SK-N-MC (cell line): ENCODE measurements around the gene SBNO2.

Experiments
- EZH2 ChIP-seq: fragments of 200-600 bp; sonication (generic); IDR thresholded peaks from one replicate; pipeline ENCODE4 v1.6.1; 2017; ENCODE audit warnings: antibody characterized with exemption
- FOXP2 ChIP-seq: optimal IDR thresholded peaks from 2 replicates; pipeline ENCODE3; 2011; ENCODE audit warnings: mild to moderate bottlenecking, moderate library complexity; ENCODE audit not compliant: insufficient read depth; ENCODE audit errors: extremely low read length, control extremely low read depth
- POLR2AphosphoS5 ChIP-seq: IDR thresholded peaks from 2 replicates; pipeline ENCODE4 v1.6.1; 2012; ENCODE audit warnings: mild to moderate bottlenecking, low read depth, low read length, borderline replicate concordance

DNA sequence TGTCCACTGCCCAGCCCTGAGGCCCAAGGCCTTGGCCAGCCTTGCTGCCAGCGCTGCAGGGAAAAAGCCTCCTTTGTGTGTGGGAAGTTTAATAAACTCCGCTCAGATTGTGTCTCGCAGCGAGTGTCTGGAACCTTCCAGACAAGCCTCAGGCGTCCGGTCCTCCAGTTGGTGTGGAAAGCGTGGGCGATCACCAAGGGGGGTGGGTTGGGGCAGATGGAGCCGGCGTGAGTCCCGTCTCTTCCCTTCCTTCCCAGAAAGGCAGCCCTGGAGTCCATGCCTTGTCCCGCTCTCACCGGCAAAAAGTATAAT lies 36.1 kb upstream of the SBNO2 start:
- no peak for TF ChIP-seq EZH2
- TF ChIP-seq FOXP2, result no peak
- no peak for TF ChIP-seq POLR2AphosphoS5
